WERI-Rb-1 (cell line): ENCODE measurements around the gene GHRHR.

ENCODE experiments used
- DNase-seq: peaks from one replicate; pipeline ENCODE4 v3.0.0-alpha.2; 2020
- H3K27ac ChIP-seq: fragments of 250-450 bp; sonication (Bioruptor Pico); 2 replicates; pipeline ENCODE4 v1.5.1; 2020; ENCODE audit warnings: mild to moderate bottlenecking, moderate library complexity
- H3K27me3 ChIP-seq: fragments of 250-450 bp; sonication (Bioruptor Pico); 2 replicates; pipeline ENCODE4 v1.5.1; 2021; ENCODE audit warnings: mild to moderate bottlenecking, low read depth, moderate library complexity; ENCODE audit not compliant: insufficient read depth, severe bottlenecking
- H3K36me3 ChIP-seq: fragments of 250-450 bp; sonication (Bioruptor Pico); 2 replicates; pipeline ENCODE4 v1.5.1; 2020; ENCODE audit warnings: mild to moderate bottlenecking, moderate library complexity
- H3K4me3 ChIP-seq: 2 replicates; pipeline ENCODE4 v1.5.1; 2011; ENCODE audit warnings: low read depth, mild to moderate bottlenecking, control low read depth, low read length
- H3K9me3 ChIP-seq: fragments of 250-450 bp; sonication (Bioruptor Pico); 2 replicates; pipeline ENCODE4 v1.5.1; 2021; ENCODE audit warnings: mild to moderate bottlenecking, moderate library complexity; ENCODE audit not compliant: severe bottlenecking
- TF ChIP-seq, protein P1 (sequence below): IDR thresholded peaks from 2 replicates; pipeline ENCODE4 v1.5.1; 2011; ENCODE audit warnings: low read depth, mild to moderate bottlenecking, control low read depth, inconsistent platforms, low read length

GHRHR gene

GRCh38 chr7:30965372-30965771 lies 1.6 kb downstream of the GHRHR start:
- DNase-seq: no peak
- no peaks in the 10 kb centered on the region for H3K27me3 ChIP-seq
- no peak overlapping the region for H3K4me3 ChIP-seq
- no peaks in the 10 kb centered on the region for H3K36me3 ChIP-seq
- no peaks in the 10 kb centered on the region for H3K9me3 ChIP-seq
- no peak overlapping the region for H3K27ac ChIP-seq
- TF ChIP-seq, protein P1, sequence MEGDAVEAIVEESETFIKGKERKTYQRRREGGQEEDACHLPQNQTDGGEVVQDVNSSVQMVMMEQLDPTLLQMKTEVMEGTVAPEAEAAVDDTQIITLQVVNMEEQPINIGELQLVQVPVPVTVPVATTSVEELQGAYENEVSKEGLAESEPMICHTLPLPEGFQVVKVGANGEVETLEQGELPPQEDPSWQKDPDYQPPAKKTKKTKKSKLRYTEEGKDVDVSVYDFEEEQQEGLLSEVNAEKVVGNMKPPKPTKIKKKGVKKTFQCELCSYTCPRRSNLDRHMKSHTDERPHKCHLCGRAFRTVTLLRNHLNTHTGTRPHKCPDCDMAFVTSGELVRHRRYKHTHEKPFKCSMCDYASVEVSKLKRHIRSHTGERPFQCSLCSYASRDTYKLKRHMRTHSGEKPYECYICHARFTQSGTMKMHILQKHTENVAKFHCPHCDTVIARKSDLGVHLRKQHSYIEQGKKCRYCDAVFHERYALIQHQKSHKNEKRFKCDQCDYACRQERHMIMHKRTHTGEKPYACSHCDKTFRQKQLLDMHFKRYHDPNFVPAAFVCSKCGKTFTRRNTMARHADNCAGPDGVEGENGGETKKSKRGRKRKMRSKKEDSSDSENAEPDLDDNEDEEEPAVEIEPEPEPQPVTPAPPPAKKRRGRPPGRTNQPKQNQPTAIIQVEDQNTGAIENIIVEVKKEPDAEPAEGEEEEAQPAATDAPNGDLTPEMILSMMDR: no peak

DNA sequence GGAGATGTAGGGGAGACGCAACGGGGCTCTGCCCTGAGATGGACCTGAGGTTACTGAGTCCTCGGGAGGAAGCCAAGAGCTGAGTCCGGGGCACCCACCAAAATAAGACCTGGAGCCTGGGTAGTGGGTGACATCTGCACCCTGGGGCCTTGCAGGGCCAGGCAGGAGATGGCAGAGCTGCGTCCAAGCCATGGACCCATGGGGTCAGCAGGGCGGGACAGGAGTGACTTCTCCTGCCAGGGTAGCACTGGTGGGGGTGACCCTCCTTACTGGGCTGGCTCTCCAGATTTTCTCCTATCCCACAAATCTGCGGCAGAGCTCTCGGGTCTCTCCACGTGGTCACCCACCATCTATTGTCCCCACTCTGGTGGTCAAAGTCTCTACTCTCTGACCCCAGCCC lies 2.1 kb downstream of the GHRHR start:
- DNase-seq: no peak
- TF ChIP-seq, protein P1: no peak
- Histone ChIP-seq H3K27ac (no peak overlapping the region), H3K36me3 (no peaks in the 10 kb centered on the region), H3K4me3 (no peak overlapping the region), H3K9me3 (no peaks in the 10 kb centered on the region), H3K27me3 (no peaks in the 10 kb centered on the region)

- Histone ChIP-seq H3K27ac (no peak overlapping the region), H3K4me3 (no peak overlapping the region), H3K27me3 (no peaks in the 10 kb centered on the region), H3K36me3 (no peaks in the 10 kb centered on the region), H3K9me3 (no peaks in the 10 kb centered on the region)
- no peak for DNase-seq
- TF ChIP-seq, protein P1: no peak
Measured at GRCh38 chr7:30968294-30968693, 4.5 kb downstream of the GHRHR start.

DNA sequence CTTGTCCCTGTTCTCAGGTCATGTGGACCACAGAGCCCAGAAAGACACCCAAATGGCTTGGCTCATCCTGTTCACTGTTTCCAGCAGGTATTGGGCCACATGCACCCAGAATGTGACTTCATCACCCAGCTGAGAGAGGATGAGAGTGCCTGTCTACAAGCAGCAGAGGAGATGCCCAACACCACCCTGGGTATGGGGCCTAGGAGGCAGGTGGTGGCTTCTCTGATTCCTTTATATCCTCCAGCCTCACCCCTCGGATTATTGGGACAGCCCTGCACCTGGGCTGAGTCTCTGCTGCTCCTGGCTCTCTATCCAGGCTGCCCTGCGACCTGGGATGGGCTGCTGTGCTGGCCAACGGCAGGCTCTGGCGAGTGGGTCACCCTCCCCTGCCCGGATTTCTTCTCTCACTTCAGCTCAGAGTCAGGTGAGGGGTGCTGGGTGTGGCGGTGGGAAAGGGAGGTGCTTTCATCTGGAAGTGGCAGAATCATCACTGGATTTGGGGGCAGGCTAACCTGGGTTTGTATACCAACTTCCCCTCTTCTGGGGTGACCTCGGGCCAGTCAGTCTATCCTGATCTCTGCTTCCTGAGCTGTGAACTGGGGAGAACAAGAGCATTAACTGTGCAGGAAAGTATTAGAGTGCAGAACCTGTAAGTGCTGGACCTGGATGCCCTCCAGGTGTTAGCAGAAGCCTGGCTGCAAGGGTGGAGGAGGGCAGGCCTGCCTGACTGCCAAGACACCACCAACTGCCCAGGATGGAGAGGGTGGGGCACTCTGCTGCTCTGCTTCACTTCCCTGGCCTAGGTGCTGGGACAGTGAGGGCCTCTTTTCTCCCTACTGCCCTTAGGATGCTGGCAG lies 5.2 kb downstream of the GHRHR start:
- H3K9me3 ChIP-seq: no peaks in the 10 kb centered on the region
- H3K36me3 ChIP-seq: no peaks in the 10 kb centered on the region
- H3K27me3 ChIP-seq: no peaks in the 10 kb centered on the region
- no peak overlapping the region for H3K27ac ChIP-seq
- no peak for DNase-seq
- H3K4me3 ChIP-seq: no peak overlapping the region
- TF ChIP-seq, protein P1: no peak

GRCh38 chr7:30969604-30969970 lies 5.8 kb downstream of the GHRHR start:
- Histone ChIP-seq H3K9me3 (no peaks in the 10 kb centered on the region), H3K4me3 (no peak overlapping the region), H3K27me3 (no peaks in the 10 kb centered on the region), H3K27ac (no peak overlapping the region), H3K36me3 (no peaks in the 10 kb centered on the region)
- no peak for DNase-seq
- TF ChIP-seq, protein P1: no peak

DNA sequence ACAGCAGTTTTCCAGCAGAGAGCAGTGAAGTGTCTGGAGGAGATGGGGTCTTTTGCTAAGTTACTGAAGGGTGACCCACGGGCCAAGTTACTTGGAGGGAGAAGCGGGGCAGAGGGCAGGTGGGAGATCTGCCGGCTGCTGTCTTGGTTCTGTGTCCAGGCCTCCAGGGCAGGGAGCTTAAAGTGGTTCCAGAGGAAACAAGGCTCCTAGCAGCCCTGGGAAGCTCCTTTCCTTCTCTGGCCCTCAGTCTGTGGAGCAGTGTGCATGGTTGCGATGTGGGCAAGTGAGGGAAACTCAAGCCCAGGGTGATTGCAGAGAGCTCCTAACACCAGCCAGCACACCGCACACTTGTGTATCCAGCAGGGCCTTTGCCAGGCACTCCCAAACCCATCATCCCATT lies 6.3 kb downstream of the GHRHR start:
- Histone ChIP-seq H3K27ac (no peak overlapping the region), H3K27me3 (no peaks in the 10 kb centered on the region), H3K36me3 (no peaks in the 10 kb centered on the region), H3K4me3 (no peak overlapping the region), H3K9me3 (no peaks in the 10 kb centered on the region)
- TF ChIP-seq, protein P1: no peak
- no peak for DNase-seq
